Fibroblast of lung (primary cell): Measurements from ENCODE around the gene NYNRIN. TPM values are rescaled to one million over a fixed set of nuclear protein-coding genes. Genes with fewer than 3 reads are reported as not detected.

ENCODE experiments used
- DNase-seq, 2 donors: peaks; one replicate each; pipeline versions ENCODE4 v3.0.0 to v3.0.0-alpha.2; 2010; ENCODE audit warnings: low read depth in 2 of 2
- H2AFZ ChIP-seq: 2 replicates; pipeline ENCODE4 v1.5.1; 2012; ENCODE audit warnings: low read length, control low read depth, inconsistent platforms
- H3K27ac ChIP-seq: 2 replicates; pipeline ENCODE4 v1.5.1; 2011; ENCODE audit warnings: low read length, control low read depth; ENCODE audit not compliant: insufficient read depth
- H3K27me3 ChIP-seq: 2 replicates; pipeline ENCODE4 v1.5.1; 2011; ENCODE audit warnings: mild to moderate bottlenecking, low read length; ENCODE audit not compliant: control insufficient read depth, insufficient read depth
- H3K36me3 ChIP-seq: 2 replicates; pipeline ENCODE4 v1.5.1; 2011; ENCODE audit warnings: low read length; ENCODE audit not compliant: control insufficient read depth, insufficient read depth
- H3K4me1 ChIP-seq: 2 replicates; pipeline ENCODE4 v1.5.1; 2011; ENCODE audit warnings: low read length; ENCODE audit not compliant: control insufficient read depth, insufficient read depth; ENCODE audit errors: extremely low read depth
- H3K4me2 ChIP-seq: 2 replicates; pipeline ENCODE4 v1.5.1; 2011; ENCODE audit warnings: low read length, control low read depth; ENCODE audit not compliant: insufficient read depth; ENCODE audit errors: extremely low read depth
- H3K4me3 ChIP-seq, 4 experiments: fragments of 200-600 bp in 1 of 4; sonication (generic) in 1 of 4; replicated peaks in 1 of 4; 2 replicates each; pipeline ENCODE4 v1.5.1; 2011 to 2016; ENCODE audit warnings: low read length in 4 of 4, low read depth in 3 of 4, mild to moderate bottlenecking in 3 of 4, control low read depth in 2 of 4, inconsistent platforms in 1 of 4, mixed read lengths in 1 of 4; ENCODE audit not compliant: insufficient read depth in 1 of 4; ENCODE audit errors: control extremely low read depth in 1 of 4
- H3K79me2 ChIP-seq: 2 replicates; pipeline ENCODE4 v1.5.1; 2012; ENCODE audit warnings: mild to moderate bottlenecking, low read length, inconsistent platforms; ENCODE audit not compliant: control insufficient read depth, insufficient read depth
- H3K9ac ChIP-seq: 2 replicates; pipeline ENCODE4 v1.5.1; 2011; ENCODE audit warnings: mild to moderate bottlenecking, low read length, control low read depth; ENCODE audit not compliant: insufficient read depth
- H3K9me3 ChIP-seq: 2 replicates; pipeline ENCODE4 v1.5.1; 2012; ENCODE audit warnings: low read depth, low read length; ENCODE audit not compliant: control insufficient read depth, insufficient read depth
- H4K20me1 ChIP-seq: 2 replicates; pipeline ENCODE4 v1.5.1; 2011; ENCODE audit warnings: low read length; ENCODE audit not compliant: control insufficient read depth, insufficient read depth; ENCODE audit errors: extremely low read depth
- EZH2 ChIP-seq: IDR thresholded peaks from 2 replicates; pipeline ENCODE4 v1.5.1; 2012; ENCODE audit warnings: low read length, control low read depth, mild to moderate bottlenecking; ENCODE audit errors: missing control alignments
- polyA plus RNA-seq, 2 donors: library from polyadenylated mRNA; depleted of rRNA in 1 of 2; stranded (reverse) in 1 of 2; unstranded in 1 of 2; fragments of >200 nt; gene quantifications; 2 replicates each; pipeline ENCODE4 v1.2.1, GENCODE V29; 2011 to 2012; ENCODE audit warnings: missing spikeins in 1 of 2
- total RNA-seq: library from RNA; depleted of rRNA; stranded (reverse); fragments of >200 nt; gene quantifications from 2 replicates; pipeline ENCODE4 v1.2.1, GENCODE V29; 2014
- TF ChIP-seq, protein P1 (sequence below), 2 donors: IDR thresholded peaks in 1 of 2; conservative IDR thresholded peaks in 1 of 2; 1 replicate in 1 of 2; 2 replicates in 1 of 2; pipeline ENCODE4 v1.5.1; 2011 to 2012; ENCODE audit warnings: low read length in 2 of 2, control low read depth in 1 of 2, inconsistent platforms in 1 of 2, low read depth in 1 of 2, mild to moderate bottlenecking in 1 of 2

NYNRIN gene
- total and polyA plus RNA-seq, 2 donors (not counting 1 experiment from before 2014, with no cell fraction given): 7.7 to 16.2 TPM

DNA sequence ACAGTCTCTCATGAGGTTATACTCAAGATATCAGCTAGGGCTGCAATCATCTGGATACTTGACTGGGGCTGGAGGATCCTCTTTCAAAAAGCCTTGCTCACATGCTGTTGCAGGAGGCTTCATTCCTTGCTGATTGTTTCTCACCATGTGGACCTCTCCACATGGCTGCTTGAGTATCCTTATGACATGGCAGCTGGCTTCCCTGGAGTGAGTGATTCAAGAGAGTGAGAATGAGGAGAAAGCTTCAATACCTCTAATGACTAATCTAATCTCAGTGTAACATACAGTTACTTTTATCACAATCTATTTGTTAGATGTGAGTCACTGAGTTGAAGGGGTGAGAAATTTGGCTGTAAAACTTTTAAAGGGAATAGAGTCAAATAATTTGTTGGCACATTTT lies 58.2 kb downstream of the NYNRIN start:
- no peak for TF ChIP-seq EZH2
- TF ChIP-seq, protein P1, sequence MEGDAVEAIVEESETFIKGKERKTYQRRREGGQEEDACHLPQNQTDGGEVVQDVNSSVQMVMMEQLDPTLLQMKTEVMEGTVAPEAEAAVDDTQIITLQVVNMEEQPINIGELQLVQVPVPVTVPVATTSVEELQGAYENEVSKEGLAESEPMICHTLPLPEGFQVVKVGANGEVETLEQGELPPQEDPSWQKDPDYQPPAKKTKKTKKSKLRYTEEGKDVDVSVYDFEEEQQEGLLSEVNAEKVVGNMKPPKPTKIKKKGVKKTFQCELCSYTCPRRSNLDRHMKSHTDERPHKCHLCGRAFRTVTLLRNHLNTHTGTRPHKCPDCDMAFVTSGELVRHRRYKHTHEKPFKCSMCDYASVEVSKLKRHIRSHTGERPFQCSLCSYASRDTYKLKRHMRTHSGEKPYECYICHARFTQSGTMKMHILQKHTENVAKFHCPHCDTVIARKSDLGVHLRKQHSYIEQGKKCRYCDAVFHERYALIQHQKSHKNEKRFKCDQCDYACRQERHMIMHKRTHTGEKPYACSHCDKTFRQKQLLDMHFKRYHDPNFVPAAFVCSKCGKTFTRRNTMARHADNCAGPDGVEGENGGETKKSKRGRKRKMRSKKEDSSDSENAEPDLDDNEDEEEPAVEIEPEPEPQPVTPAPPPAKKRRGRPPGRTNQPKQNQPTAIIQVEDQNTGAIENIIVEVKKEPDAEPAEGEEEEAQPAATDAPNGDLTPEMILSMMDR (conservative IDR thresholded peaks at IDR 0.05 in 1 of 2, IDR thresholded peaks at IDR 0.05 in 1 of 2; ENCODE audit: low read depth in 1 of 2, low read length in 2 of 2): no peak

DNA sequence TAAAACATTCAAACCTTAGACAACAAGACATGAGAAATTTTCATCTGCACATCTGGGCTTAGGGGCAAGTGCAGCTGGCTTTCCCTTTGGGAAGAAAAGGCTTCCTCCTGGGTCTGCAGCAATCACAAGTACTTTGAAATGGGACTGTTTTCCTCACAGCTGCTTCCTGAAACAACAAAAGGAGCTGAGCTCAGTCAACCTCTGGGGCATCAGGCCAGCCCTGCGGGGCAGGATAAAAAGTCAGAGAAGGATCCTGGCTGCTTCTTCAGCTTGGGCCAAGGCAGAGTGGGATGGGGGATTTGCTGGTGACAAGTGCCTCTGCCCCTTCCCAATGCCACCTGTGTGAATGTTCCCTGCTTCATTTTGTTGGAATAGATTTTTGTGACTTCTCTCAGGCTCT lies 59.9 kb downstream of the NYNRIN start:
- TF ChIP-seq EZH2: no peak
- TF ChIP-seq, protein P1 (conservative IDR thresholded peaks at IDR 0.05 in 1 of 2, IDR thresholded peaks at IDR 0.05 in 1 of 2; ENCODE audit: low read depth in 1 of 2, low read length in 2 of 2): no peak
- H3K4me3 ChIP-seq: no peak overlapping the region
- no peaks in the 10 kb centered on the region for H4K20me1 ChIP-seq
- no peaks in the 10 kb centered on the region for H3K4me1 ChIP-seq
- H3K36me3 ChIP-seq: no peaks in the 10 kb centered on the region
- H3K4me2 ChIP-seq: no peak overlapping the region
- no peak for DNase-seq
- H3K9me3 ChIP-seq: no peaks in the 10 kb centered on the region
- H3K27ac ChIP-seq: no peak overlapping the region
- no peaks in the 10 kb centered on the region for H3K27me3 ChIP-seq
- H2AFZ ChIP-seq: no peak overlapping the region
- H3K79me2 ChIP-seq: no peaks in the 10 kb centered on the region
- H3K9ac ChIP-seq: no peak overlapping the region

More for the DNA sequence above, 58.2 kb downstream of the NYNRIN start:
- Histone ChIP-seq H3K4me2 (no peak overlapping the region), H3K4me1 (no peaks in the 10 kb centered on the region), H3K27ac (no peak overlapping the region), H2AFZ (no peak overlapping the region), H3K27me3 (no peaks in the 10 kb centered on the region), H3K79me2 (no peaks in the 10 kb centered on the region), H3K9ac (no peak overlapping the region), H4K20me1 (no peaks in the 10 kb centered on the region), H3K9me3 (no peaks in the 10 kb centered on the region), H3K36me3 (no peaks in the 10 kb centered on the region), H3K4me3 (no peak overlapping the region)
- peak in 1 of 2 donors; percentile 14 for DNase-seq

DNA sequence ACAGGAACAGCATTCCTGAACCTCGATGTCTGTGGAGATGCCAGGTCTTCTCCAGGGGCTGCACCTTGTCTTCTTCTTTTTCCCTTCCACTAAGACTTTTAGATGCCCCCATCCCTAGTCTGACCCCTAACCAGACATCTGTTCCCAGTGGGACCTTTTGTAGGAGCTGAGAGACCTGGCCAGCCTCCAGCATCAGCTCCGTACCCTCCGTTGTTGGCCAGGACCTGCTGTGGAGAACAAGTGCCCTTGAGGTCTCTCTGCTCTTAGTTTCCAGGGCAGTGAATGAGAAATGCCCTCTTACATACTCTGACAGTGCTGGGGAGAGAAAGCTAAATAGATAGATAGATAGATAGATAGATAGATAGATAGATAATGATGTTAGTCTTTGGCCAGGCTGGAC lies 60.5 kb downstream of the NYNRIN start:
- Histone ChIP-seq H3K4me1 (no peaks in the 10 kb centered on the region), H3K27ac (no peak overlapping the region), H3K4me2 (no peak overlapping the region), H3K9me3 (no peaks in the 10 kb centered on the region), H3K4me3 (no peak overlapping the region), H3K36me3 (no peaks in the 10 kb centered on the region), H2AFZ (no peak overlapping the region), H4K20me1 (no peaks in the 10 kb centered on the region), H3K9ac (no peak overlapping the region), H3K27me3 (no peaks in the 10 kb centered on the region), H3K79me2 (no peaks in the 10 kb centered on the region)
- DNase-seq: no peak
- no peak for TF ChIP-seq EZH2
- TF ChIP-seq, protein P1 (conservative IDR thresholded peaks at IDR 0.05 in 1 of 2, IDR thresholded peaks at IDR 0.05 in 1 of 2; ENCODE audit: low read depth in 1 of 2, low read length in 2 of 2): no peak
